Measurements from ENCODE around the gene UTF1.

DNA sequence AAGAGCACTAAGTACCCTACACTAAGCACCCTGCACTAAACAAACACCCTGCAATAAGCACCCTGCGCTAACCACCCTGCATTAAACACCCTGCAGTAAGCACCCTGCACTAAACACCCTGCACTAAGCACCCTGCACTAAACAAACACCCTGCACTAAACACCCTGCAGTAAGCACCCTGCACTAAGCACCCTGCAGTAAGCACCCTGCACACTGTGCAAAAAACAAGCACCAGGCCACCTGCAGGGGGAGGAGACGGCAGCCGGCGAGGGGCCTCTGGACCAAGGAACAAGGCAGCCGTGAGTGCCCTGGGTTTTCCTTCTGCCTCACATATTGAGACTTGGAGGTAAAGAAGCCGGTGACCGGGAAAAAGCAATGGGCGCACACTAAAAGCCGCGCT, 39.8 kb upstream of the UTF1 start:
- TF ChIP-seq, protein P1, sequence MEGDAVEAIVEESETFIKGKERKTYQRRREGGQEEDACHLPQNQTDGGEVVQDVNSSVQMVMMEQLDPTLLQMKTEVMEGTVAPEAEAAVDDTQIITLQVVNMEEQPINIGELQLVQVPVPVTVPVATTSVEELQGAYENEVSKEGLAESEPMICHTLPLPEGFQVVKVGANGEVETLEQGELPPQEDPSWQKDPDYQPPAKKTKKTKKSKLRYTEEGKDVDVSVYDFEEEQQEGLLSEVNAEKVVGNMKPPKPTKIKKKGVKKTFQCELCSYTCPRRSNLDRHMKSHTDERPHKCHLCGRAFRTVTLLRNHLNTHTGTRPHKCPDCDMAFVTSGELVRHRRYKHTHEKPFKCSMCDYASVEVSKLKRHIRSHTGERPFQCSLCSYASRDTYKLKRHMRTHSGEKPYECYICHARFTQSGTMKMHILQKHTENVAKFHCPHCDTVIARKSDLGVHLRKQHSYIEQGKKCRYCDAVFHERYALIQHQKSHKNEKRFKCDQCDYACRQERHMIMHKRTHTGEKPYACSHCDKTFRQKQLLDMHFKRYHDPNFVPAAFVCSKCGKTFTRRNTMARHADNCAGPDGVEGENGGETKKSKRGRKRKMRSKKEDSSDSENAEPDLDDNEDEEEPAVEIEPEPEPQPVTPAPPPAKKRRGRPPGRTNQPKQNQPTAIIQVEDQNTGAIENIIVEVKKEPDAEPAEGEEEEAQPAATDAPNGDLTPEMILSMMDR (IDR thresholded peaks at IDR 0.05) = no peak
- TF ChIP-seq POLR2A (IDR thresholded peaks at IDR 0.05) (no peak), POLR2AphosphoS5 (IDR thresholded peaks at IDR 0.05) (no peak)
